ENCODE measurements around the gene TESK1. TPM values are rescaled to one million over a fixed set of nuclear protein-coding genes. Genes with fewer than 3 reads are reported as not detected.

TESK1 gene
- total RNA-seq, 1 experiment from 2014 or later = 20.4 TPM

DNA sequence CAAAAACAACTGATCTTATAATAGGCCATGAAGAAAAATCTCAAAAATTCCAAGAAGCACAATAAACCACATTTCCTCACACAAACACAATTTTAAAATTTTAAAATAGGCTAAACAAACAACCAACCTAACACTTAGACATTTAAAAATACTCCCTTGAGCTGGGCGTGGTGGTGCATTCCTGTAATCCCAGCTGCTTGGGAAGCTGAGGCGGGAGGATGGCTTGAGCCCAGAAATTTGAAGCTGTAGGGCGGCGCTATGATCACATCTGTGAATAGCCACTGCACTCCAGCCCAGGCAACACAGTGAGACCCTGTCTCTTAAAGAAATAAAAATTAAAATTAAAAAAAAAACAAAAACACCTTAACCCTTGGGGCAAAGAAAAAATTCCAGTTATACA, 36.9 kb upstream of the TESK1 start:
- H3K4me1 Mint-ChIP-seq = peaks cover 9% of the 10 kb centered on the region
- TF ChIP-seq, protein P1, sequence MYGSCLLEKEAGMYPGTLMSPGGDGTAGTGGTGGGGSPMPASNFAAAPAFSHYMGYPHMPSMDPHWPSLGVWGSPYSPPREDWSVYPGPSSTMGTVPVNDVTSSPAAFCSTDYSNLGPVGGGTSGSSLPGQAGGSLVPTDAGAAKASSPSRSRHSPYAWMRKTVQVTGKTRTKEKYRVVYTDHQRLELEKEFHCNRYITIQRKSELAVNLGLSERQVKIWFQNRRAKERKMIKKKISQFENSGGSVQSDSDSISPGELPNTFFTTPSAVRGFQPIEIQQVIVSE (CRISPR knock-in tag; IDR thresholded peaks at IDR 0.05; ENCODE audit: borderline replicate concordance) = no peak
- no peak for TF ChIP-seq ZNF423 (CRISPR knock-in tag; IDR thresholded peaks at IDR 0.05)
- TF ChIP-seq, protein P2, sequence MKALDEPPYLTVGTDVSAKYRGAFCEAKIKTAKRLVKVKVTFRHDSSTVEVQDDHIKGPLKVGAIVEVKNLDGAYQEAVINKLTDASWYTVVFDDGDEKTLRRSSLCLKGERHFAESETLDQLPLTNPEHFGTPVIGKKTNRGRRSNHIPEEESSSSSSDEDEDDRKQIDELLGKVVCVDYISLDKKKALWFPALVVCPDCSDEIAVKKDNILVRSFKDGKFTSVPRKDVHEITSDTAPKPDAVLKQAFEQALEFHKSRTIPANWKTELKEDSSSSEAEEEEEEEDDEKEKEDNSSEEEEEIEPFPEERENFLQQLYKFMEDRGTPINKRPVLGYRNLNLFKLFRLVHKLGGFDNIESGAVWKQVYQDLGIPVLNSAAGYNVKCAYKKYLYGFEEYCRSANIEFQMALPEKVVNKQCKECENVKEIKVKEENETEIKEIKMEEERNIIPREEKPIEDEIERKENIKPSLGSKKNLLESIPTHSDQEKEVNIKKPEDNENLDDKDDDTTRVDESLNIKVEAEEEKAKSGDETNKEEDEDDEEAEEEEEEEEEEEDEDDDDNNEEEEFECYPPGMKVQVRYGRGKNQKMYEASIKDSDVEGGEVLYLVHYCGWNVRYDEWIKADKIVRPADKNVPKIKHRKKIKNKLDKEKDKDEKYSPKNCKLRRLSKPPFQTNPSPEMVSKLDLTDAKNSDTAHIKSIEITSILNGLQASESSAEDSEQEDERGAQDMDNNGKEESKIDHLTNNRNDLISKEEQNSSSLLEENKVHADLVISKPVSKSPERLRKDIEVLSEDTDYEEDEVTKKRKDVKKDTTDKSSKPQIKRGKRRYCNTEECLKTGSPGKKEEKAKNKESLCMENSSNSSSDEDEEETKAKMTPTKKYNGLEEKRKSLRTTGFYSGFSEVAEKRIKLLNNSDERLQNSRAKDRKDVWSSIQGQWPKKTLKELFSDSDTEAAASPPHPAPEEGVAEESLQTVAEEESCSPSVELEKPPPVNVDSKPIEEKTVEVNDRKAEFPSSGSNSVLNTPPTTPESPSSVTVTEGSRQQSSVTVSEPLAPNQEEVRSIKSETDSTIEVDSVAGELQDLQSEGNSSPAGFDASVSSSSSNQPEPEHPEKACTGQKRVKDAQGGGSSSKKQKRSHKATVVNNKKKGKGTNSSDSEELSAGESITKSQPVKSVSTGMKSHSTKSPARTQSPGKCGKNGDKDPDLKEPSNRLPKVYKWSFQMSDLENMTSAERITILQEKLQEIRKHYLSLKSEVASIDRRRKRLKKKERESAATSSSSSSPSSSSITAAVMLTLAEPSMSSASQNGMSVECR (CRISPR knock-in tag; IDR thresholded peaks at IDR 0.05; ENCODE audit: borderline replicate concordance) = no peak
- TF ChIP-seq CREM (CRISPR knock-in tag; IDR thresholded peaks at IDR 0.05) = no peak
- no peak for TF ChIP-seq MXD4 (CRISPR knock-in tag; IDR thresholded peaks at IDR 0.05; ENCODE audit: borderline replicate concordance)
- no peak for TF ChIP-seq TEAD1 (CRISPR knock-in tag; IDR thresholded peaks at IDR 0.05)
- TF ChIP-seq SMAD4 (CRISPR knock-in tag; IDR thresholded peaks at IDR 0.05) = no peak
- no peak for TF ChIP-seq TP53 (CRISPR knock-in tag; IDR thresholded peaks at IDR 0.05)
- no peak for TF ChIP-seq EMX1 (CRISPR knock-in tag; IDR thresholded peaks at IDR 0.05)
- TF ChIP-seq, protein P3, sequence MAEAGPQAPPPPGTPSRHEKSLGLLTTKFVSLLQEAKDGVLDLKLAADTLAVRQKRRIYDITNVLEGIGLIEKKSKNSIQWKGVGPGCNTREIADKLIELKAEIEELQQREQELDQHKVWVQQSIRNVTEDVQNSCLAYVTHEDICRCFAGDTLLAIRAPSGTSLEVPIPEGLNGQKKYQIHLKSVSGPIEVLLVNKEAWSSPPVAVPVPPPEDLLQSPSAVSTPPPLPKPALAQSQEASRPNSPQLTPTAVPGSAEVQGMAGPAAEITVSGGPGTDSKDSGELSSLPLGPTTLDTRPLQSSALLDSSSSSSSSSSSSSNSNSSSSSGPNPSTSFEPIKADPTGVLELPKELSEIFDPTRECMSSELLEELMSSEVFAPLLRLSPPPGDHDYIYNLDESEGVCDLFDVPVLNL (CRISPR knock-in tag; IDR thresholded peaks at IDR 0.05; ENCODE audit: borderline replicate concordance, low read depth) = no peak
- TF ChIP-seq, protein P4, sequence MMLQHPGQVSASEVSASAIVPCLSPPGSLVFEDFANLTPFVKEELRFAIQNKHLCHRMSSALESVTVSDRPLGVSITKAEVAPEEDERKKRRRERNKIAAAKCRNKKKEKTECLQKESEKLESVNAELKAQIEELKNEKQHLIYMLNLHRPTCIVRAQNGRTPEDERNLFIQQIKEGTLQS (CRISPR knock-in tag; conservative IDR thresholded peaks at IDR 0.05) = no peak
- TF ChIP-seq, protein P5, sequence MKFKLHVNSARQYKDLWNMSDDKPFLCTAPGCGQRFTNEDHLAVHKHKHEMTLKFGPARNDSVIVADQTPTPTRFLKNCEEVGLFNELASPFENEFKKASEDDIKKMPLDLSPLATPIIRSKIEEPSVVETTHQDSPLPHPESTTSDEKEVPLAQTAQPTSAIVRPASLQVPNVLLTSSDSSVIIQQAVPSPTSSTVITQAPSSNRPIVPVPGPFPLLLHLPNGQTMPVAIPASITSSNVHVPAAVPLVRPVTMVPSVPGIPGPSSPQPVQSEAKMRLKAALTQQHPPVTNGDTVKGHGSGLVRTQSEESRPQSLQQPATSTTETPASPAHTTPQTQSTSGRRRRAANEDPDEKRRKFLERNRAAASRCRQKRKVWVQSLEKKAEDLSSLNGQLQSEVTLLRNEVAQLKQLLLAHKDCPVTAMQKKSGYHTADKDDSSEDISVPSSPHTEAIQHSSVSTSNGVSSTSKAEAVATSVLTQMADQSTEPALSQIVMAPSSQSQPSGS (CRISPR knock-in tag; IDR thresholded peaks at IDR 0.05; ENCODE audit: borderline replicate concordance, low read depth) = no peak
- ChIA-PET POLR2A (no interaction called here), CTCF (interaction anchor here (0.5 to 0.9 kb wide), 3 partner anchors 14 to 121 kb away, joined by 3 to 4 read pairs (median 3); no protein-coding TSS in a partner anchor)
- ATAC-seq = no peak
- no peak overlapping the region for H3K27ac Mint-ChIP-seq
- no peaks in the 10 kb centered on the region for H3K36me3 Mint-ChIP-seq
- H3K9me3 Mint-ChIP-seq = no peaks in the 10 kb centered on the region
- no peak overlapping the region for H3K4me3 Mint-ChIP-seq
- no peak for DNase-seq (ENCODE audit: low spot score)
- H3K27me3 Mint-ChIP-seq (ENCODE audit: low read depth) = no peaks in the 10 kb centered on the region; the same call in 1 of the 2 replicates

DNA sequence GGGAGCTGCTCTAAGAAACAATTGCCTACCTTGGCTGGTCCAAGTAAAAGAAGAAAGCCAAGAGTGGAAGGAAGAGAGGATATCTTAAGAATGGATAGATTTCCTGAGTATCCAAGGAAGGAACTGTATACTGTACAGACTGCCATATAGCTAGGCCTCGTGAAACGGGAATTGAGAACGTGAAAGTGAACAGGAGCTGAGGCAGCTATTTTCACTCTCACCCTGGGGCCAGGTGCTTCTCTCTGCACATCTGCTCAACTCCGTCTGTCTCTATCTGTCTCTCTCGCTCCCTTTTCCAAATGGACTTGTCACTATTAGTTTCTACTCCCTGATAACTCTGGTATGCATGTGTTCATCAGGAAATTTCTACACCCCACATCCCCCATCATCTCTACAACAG, 35.9 kb upstream of the TESK1 start:
- no peak overlapping the region for H3K4me3 Mint-ChIP-seq
- H3K9me3 Mint-ChIP-seq = no peaks in the 10 kb centered on the region
- ChIA-PET CTCF (interaction anchor here (0.8 to 1.8 kb wide), 5 partner anchors 9 to 43 kb away, joined by 4 to 7 read pairs (median 4); no protein-coding TSS in a partner anchor), POLR2A (no interaction called here)
- no peaks in the 10 kb centered on the region; the same call in 1 of the 2 replicates for H3K27me3 Mint-ChIP-seq (ENCODE audit: low read depth)
- no peak overlapping the region for H3K27ac Mint-ChIP-seq
- DNase-seq (ENCODE audit: low spot score) (no peak), ATAC-seq (no peak)
- H3K4me1 Mint-ChIP-seq = peaks cover under 1% of the 10 kb centered on the region; the same call in 1 of the 2 replicates
- no peaks in the 10 kb centered on the region for H3K36me3 Mint-ChIP-seq
- TF ChIP-seq, protein P6, sequence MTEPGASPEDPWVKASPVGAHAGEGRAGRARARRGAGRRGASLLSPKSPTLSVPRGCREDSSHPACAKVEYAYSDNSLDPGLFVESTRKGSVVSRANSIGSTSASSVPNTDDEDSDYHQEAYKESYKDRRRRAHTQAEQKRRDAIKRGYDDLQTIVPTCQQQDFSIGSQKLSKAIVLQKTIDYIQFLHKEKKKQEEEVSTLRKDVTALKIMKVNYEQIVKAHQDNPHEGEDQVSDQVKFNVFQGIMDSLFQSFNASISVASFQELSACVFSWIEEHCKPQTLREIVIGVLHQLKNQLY (CRISPR knock-in tag; IDR thresholded peaks at IDR 0.05) = no peak
- TF ChIP-seq, protein P7, sequence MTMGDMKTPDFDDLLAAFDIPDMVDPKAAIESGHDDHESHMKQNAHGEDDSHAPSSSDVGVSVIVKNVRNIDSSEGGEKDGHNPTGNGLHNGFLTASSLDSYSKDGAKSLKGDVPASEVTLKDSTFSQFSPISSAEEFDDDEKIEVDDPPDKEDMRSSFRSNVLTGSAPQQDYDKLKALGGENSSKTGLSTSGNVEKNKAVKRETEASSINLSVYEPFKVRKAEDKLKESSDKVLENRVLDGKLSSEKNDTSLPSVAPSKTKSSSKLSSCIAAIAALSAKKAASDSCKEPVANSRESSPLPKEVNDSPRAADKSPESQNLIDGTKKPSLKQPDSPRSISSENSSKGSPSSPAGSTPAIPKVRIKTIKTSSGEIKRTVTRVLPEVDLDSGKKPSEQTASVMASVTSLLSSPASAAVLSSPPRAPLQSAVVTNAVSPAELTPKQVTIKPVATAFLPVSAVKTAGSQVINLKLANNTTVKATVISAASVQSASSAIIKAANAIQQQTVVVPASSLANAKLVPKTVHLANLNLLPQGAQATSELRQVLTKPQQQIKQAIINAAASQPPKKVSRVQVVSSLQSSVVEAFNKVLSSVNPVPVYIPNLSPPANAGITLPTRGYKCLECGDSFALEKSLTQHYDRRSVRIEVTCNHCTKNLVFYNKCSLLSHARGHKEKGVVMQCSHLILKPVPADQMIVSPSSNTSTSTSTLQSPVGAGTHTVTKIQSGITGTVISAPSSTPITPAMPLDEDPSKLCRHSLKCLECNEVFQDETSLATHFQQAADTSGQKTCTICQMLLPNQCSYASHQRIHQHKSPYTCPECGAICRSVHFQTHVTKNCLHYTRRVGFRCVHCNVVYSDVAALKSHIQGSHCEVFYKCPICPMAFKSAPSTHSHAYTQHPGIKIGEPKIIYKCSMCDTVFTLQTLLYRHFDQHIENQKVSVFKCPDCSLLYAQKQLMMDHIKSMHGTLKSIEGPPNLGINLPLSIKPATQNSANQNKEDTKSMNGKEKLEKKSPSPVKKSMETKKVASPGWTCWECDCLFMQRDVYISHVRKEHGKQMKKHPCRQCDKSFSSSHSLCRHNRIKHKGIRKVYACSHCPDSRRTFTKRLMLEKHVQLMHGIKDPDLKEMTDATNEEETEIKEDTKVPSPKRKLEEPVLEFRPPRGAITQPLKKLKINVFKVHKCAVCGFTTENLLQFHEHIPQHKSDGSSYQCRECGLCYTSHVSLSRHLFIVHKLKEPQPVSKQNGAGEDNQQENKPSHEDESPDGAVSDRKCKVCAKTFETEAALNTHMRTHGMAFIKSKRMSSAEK (CRISPR knock-in tag; IDR thresholded peaks at IDR 0.05; ENCODE audit: borderline replicate concordance) = no peak
- TF ChIP-seq, protein P8, sequence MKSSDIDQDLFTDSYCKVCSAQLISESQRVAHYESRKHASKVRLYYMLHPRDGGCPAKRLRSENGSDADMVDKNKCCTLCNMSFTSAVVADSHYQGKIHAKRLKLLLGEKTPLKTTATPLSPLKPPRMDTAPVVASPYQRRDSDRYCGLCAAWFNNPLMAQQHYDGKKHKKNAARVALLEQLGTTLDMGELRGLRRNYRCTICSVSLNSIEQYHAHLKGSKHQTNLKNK (CRISPR knock-in tag; IDR thresholded peaks at IDR 0.05) = no peak
- TF ChIP-seq NR1H2 (CRISPR knock-in tag; IDR thresholded peaks at IDR 0.05) (no peak), CBFB (CRISPR knock-in tag; IDR thresholded peaks at IDR 0.05; ENCODE audit: low read depth) (no peak), ETV6 (CRISPR knock-in tag; IDR thresholded peaks at IDR 0.05) (no peak), RELA (CRISPR knock-in tag; IDR thresholded peaks at IDR 0.05; ENCODE audit: borderline replicate concordance) (no peak)
- TF ChIP-seq, protein P9, sequence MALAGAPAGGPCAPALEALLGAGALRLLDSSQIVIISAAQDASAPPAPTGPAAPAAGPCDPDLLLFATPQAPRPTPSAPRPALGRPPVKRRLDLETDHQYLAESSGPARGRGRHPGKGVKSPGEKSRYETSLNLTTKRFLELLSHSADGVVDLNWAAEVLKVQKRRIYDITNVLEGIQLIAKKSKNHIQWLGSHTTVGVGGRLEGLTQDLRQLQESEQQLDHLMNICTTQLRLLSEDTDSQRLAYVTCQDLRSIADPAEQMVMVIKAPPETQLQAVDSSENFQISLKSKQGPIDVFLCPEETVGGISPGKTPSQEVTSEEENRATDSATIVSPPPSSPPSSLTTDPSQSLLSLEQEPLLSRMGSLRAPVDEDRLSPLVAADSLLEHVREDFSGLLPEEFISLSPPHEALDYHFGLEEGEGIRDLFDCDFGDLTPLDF (CRISPR knock-in tag; IDR thresholded peaks at IDR 0.05) = no peak
